GM20431 (cell line): ENCODE results near the gene CACNA2D1.

ENCODE experiments used
- in situ Hi-C: fragments of 300-500 bp; cut with MseI, MboI; formaldehyde crosslinking; loops from one replicate; pipeline ENCODE4 v1.15.0; 2020; ENCODE audit warnings: low sequenced_read_pairs; ENCODE audit not compliant: unreplicated experiment

The CACNA2D1 gene

DNA sequence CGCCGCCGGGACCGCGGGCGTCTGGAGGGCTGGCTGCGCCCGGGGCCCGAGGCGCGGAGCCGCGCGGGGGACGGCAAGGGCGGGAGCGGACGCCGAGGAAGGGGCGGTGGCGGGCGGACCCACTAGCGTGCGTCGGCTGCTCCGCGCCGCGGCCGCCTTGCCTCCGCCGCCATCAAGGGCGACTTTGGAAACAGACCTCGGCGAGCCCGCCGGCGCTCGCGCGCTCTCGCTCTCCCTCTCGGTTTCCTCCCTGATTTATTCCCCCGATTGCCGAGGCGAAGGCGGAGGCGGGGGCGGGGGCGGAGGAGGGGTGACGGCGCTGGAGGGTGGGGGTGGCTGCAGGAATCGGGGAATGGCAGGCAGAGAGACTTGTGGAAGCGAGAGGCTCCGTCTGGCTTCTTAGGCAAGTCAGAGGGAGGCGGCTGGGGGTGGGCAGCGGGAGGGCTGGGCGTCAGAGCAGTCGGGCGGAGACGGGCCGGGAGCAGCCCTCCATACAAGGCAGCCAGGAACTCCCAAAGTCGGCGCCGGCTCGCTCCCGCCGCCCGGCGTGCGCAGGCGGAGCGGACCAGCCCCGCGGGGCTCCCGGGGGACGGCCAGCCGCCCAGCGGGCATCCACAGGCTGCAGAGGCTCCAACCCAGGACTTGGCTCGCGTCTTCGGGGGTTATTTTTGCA is at the start of gene CACNA2D1:
Gene CACNA2D1, minus strand, starts transcription at position 231 of the 673 bp plus-strand sequence.
- in situ Hi-C loops: no loop called here

DNA sequence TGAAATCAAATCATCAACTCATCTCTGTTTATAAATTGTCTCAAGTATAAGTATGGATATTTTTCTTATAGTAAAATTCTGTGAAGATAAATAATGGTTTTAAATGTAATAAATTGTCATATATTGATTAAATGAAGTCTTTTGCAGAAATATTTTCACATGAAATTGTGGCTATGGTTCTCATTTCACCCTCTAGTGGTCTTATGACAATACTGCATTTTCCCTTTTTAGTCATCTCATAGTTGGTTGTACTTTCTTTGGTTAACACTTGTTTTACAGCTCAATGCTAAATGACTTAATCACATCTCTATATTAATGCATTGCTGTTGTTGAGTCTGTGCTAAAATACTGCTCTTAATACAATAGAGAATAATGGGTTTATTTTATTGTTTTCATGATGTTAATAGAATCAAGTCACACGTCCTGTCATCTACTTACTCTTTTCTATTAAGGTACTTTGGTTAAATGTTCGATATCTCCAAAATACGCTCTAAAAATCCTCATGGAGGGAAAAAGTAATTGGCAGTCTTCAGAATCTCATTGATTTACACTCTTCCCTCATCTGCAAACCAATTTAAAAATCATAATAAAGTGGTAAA is 38.0 kb upstream of the CACNA2D1 start:
- in situ Hi-C loops: no loop called here

DNA sequence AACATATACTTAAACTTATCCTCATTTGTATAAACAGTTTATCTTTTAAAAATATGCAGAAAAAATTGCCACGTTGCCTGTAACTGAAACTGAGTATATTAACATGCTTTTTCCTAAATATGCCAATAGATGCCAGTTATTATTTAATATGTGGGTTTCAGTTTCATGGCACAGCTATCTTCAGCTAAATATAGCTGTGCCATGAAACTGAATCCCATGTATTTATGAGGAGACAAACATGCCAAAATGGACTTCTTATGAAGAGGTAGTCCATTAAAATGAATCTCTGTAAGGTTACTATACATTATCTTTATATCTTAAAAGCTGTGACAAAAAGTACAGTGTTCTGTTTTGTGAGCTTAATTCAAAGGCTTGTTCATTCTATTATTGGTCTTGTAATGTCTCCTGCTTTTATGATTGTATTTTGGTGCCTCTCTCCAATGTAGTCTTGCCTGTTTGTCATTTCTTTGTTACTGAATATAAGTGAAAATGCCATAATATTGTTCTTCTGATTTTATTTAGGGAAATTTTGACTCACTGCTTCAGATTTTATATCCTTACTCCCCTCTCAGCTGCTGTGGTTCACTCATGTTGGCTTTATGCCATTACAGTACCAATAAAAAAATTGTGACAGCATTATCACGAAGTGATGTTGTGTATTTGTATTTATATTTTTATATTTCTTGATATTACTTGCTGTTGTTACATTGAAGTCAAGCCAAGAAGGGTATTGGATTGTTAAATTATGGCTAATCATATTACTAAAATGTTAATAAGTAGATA is 34.3 kb upstream of the CACNA2D1 start:
- in situ Hi-C loops: no loop called here

DNA sequence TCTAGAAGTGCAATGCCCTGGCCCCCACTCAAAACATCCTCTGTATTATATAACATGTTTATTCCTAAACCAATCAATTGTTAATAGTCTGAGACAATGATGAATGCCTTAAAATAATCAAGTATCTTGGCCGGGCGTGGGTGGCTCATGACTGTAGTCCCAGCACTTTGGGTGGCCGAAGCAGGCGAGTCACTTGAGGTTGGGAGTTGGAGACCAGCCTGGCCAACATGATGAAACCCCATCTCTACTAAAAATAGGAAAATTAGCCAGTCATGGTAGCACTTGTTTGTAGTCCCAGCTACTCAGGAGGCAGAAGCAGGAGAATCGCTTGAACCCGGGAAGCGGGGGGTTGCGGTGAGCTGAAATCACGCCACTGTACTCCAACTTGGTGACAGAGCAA is 29.4 kb upstream of the CACNA2D1 start:
- in situ Hi-C loops: no loop called here

DNA sequence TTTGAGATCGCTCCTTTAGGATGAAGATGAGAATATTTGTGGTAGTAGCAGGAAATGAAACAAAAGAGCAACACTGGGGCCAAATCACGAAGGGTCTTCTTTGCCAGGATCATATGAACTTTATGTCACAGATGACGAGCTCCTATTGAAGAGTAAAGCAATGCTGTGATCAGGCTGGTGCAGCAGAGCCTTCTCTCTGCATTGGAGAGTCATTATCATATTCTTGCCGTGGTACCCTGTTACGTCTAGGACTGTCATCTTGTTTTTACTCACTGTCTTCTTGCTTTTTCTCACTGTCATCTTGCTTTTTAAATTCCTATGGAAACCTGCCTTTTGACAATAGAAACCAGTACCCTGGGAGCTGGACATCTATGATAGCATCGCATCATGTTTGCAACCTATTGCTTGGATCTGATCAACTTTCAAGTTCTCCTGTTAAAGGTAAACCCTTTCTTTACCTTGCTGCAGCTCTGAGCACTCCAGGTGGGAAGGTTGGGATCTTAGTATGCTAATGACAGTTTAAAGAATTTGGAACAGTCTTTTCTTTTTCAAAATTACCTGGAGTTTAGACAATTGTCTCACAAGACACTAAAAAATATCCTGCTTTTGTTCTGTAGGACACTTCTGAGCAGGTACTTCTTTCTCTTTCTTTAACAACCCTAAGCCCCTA is 27.9 kb upstream of the CACNA2D1 start:
- in situ Hi-C loops: no loop called here

DNA sequence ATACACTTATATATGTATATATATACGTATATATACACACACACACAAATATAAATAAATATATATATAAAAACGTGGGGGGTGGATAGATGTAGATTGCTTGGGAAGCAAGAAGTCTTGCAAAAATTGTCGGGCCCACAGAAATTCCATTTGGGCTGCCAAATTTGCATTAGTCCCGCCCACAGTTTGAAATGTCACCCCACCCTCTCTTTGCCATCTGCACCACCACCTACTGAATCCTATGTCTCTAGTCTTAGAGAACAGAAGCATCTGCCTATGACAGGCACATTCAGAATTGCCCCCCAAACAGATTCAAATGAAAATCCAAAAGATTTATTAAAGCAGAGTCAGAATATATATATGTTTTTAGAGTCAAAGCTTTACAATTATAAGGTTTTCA is 25.6 kb upstream of the CACNA2D1 start:
- in situ Hi-C loops: no loop called here

DNA sequence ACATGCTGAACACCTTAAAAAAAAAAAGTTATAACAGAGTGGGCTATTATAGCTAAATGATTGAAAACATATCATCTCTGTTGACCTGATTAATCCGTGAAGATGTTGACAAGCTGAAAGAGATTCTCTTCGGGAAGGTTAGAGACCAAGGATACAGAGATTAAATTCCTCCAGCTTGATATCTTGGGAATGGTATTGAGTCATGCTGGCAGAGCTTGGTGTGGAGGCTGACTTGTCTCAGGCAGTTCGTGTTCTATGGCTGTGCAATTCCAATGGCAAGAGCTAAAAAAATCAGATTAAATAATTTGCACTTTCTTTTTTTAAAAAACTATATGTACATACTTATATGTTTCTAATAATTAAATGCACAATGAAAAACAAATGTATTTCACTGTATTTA is 24.9 kb upstream of the CACNA2D1 start:
- in situ Hi-C loops: no loop called here

DNA sequence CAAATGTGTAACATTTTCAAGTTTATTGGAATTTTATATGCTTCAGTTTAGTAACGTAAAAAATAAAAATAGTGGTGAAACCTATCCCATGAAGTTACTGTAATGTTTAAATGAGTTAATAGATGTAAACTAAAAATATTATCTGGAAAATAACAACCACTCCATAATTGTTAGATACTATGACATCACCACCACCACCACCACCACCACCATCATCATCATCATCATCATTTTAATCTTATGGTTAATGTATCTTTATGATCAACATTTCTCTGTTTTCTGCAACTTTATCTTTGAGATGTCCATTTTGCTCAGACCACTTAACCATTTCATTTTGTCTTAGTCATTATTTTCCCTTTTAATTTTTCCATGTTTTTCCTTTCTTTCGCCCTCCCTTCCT is 23.4 kb upstream of the CACNA2D1 start:
- in situ Hi-C loops: no loop called here

DNA sequence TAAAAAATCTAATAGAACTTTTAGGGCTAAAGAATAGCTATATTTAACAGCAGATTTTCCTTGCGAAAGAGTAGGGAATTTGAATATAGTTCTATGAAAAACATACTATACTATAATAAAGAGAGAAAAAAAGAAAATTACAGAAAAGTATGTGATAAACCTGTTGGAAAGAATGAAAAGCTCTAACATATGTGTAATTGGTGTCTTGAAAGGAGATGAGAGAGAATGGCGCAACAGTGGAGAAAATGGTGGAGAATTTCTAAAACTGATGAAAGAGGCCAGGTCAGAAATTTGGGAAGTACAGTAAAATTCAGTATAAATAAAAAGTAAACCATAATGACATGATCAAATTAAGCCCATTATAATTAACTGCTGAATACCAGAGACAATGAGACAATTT is 20.8 kb upstream of the CACNA2D1 start:
- in situ Hi-C loops: no loop called here

DNA sequence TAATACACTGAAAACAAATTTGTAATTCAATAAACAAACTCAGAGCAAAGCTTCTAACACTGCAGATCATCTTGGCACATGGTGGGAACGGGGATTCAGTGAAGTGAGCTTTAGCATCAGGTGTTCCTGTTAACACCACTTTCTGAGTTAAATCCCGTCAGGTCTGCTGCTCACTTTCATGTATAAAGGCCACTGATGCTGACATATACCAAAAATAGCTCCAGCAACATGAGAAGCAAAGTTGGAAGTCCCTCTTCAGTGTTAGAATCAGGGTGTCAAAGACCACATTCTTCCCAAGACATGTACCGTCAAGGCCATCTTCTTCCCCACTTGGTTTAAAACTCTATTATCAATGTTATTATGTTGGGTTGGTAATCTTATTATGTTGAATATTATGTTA is 11.7 kb upstream of the CACNA2D1 start:
- in situ Hi-C loops: no loop called here

DNA sequence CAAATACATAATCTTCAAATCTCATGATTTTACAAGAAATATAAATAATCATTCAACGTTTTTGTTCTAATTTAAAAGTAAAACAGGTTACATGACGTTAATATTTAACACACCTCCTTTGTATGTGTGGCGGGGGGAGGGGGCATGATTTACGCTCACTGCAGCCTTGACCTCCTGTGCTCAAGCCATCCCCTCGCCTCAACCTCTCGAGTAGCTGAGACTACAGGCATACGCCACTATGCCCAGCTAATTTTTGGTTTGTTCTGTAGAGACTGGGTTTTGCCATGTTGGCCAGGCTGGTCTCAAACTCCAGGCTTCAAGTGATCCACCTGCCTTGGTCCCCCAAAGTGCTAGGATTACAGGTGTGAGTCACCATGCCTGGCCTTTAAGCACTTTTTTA is 7.2 kb upstream of the CACNA2D1 start:
- in situ Hi-C loops: no loop called here

DNA sequence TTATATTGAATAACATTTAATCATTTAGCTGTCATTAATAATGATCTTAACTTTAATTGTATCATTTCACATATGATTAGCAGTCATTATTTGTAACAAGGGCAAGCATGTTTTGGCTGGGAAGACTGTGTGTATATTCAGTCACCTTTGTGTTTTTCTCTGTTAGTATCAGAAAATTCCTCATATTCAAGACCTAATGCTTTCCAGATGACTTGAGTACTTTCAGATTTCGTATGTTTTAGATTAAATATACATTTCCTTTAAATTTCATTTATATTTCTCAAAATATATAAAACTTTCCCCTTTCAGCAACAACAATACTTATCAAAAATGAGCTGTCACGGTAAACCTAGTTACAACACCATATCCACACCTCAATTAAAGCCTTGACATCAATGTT is 6.3 kb upstream of the CACNA2D1 start:
- in situ Hi-C loops: no loop called here

DNA sequence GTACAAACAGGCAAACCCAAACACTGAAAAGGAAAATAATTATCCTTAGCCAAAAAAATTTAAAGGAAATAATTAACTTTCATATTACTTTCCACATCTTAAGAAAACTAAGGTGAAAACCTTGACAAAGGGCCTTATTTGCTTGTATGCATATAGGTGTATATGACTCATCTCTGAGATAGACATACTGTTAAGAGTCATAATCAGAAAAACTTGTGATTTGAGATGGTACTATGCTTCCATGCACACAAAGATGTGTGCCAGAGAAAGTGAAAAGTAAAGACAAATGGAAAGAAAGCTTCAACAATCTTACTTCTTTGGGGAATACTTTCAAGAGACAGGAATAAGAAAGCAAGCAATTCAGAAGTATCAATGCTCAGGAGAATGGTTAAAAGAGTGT is 3.3 kb upstream of the CACNA2D1 start:
- in situ Hi-C loops: no loop called here

DNA sequence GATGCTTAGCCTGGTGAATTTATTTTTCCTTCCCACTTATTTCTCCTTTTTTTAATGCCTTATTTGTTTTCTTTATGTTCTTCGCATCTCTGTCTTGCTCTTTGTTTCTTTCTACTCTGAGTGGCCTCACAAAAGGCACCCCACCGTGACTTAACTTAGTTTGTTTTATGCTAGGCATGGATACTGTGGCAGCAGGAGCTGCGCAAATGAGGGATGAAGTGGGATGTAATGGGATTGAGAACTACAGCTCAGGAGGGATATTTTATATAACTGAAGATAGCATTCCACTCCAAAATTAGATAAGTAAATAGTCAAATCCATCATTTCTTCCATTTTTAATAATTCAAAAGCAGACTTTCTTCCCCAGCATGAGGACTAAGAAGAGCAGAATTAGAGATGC is 1.7 kb upstream of the CACNA2D1 start:
- in situ Hi-C loops: no loop called here

DNA sequence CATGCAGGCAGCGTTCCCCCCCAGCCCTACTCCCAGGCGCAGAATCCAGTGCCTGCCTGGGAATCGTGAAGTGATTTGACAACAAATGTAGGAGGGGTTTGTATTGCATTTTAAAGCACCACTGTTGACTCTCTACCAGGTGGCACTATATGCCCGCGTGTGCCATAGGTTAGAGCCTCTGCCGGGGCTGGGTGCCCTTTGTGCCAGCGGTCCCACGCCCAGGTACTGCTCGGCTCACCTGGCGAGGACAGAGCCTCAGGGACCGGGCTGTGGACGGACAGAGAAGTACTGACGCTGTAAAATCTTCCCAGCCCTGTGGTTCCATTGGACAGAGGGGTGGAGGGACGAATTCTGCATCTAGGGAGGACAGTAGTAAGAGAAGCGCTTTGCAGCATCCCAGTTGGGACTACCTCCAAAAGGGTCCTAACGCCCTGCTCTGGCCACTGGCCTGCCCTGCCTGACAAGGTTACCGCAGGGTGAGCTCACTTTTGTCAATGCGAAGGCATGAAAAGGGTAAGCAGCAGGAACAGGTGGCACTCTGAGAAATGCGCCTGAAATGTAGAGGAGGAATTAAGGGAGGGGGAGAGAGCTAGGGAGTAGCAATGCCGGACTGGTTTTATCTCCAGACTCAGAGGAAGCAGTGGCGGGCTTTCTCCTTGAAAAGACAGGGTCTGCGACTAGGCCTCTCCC is 788 bp upstream of the CACNA2D1 start:
- in situ Hi-C loops: no loop called here

DNA sequence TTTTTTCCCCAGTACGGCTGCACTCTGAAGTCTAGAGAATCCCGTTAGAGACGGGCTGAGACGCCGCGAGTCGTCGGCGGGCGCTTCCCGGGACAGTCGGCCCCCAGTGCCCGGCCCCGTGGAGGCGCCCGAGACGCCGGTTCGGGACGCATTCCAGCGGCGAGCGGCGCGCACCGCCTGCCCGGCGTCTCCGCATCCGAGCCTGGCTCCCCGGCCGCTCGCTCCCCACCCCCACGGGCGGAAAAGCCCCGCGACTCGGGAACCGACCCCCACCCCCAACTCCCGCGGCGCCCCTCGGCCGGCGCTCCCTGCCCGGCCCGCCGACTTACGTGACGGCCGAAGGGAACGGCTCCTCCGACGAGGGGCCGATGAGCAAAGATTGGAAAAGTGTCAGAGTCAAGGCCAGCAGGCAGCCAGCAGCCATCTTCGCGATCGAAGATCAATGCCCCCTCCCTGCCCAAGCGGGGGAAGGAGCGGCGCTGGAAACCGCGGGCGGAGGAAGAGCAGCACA is 486 bp downstream of the CACNA2D1 start:
- in situ Hi-C loops: no loop called here

DNA sequence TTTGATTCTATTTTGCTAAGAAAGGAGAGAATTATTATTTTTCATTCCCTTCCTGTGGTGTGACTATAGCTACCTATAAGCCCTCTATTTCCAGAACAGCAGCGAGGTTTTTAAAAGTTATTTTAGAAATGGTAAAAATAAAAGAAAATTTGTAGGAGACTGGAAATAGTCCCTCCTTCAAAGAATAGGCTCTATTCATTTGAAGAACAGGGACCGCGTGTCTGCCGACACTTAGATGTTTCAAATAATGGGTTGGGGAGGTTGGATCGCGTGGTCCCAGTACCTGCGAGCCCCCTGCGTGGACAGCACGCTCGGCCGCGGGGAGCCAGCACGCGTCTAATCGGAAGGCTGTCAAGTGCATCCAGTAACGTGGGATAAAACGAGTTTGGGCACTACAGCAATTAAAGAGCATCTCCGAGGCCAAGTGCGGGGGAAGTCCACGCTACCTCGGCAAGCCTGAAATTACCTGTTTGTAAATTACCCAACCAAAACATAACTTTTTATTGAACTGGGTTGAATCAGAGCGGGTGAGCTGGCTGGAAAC is 1.0 kb downstream of the CACNA2D1 start:
- in situ Hi-C loops: no loop called here

DNA sequence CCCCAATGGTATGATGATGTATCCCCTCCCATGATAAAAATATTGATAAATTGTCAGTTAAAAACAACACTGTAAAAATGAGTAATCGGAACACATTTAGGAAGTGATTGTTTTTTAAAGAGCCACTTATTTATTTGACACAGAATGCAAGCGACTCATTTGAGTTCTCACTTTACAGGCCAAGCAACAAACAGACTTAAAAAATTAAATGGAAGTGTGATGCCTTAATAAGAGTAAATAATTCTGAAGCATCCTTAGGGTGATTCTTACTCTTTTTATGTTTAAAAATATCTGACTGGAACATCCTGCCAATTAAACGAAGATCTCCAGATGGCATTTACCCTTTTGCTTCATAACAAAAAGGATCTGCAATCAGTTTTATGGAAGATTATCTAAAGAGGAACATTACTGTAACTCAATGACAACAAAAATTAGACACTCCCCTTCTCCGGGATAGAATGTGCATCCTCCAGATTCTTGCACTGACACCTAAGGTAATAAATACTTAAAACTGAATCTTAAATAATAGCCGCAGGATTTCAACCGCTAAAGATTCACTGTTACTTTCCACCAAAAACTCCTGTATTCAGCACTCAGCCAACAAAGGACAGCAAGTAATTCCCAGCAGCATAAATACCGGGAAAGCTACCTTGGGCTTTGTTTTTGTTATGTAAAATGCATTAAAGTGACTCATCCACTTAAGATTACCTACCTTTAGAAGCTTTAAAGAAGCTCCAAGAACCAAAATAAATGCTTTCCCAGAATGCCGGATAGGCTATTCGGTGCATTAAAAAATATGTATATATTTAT is 1.7 kb downstream of the CACNA2D1 start:
- in situ Hi-C loops: no loop called here

DNA sequence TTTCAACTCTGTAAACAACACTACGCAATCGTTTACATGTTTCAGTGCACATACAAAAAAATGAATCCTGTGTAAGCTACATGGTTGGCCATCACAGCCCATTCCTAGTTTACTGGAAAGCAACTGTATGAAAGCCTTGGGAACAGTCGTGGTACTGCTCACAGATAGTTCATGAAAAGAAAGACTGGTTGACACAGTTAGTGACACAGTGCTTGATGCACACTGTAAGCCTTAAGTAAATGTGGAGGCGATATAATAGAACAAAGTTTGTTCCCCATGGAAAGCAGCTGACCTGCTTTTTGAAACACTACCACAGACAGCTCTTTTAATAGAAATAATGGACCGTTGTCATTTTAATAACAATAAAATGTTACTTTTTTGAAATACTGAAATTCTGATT is 5.1 kb downstream of the CACNA2D1 start:
- in situ Hi-C loops: no loop called here
